Esophagus squamous epithelium (tissue), 5 donors: ENCODE measurements around the gene CCDC40. TPM values are rescaled to one million over a fixed set of nuclear protein-coding genes. Genes with fewer than 3 reads are reported as not detected.
A peak's percentile ranks its signal among the peaks of the same experiment; 100 is the strongest.

Experiments
- DNase-seq: peaks from one replicate; lab custom pipeline; 2025; lab: John Stamatoyannopoulos, UW
- H3K27ac ChIP-seq, 4 donors: fragments of 200-600 bp; sonication (generic); one replicate each; pipeline ENCODE4 v1.5.1; 2016 to 2019; ENCODE audit warnings: mild to moderate bottlenecking in 1 of 4
- H3K27me3 ChIP-seq, 4 donors: fragments of 200-600 bp; sonication (generic); 1 replicate in 3 of 4; 2 replicates in 1 of 4; pipeline versions ENCODE4 v1.5.1 to v1.6.0; 2017 to 2021; ENCODE audit warnings: antibody characterized with exemption in 1 of 4
- H3K36me3 ChIP-seq, 3 donors: fragments of 200-600 bp; sonication (generic); one replicate each; pipeline ENCODE4 v1.5.1; 2016 to 2019
- H3K4me1 ChIP-seq, 3 donors: fragments of 200-600 bp; sonication (generic); one replicate each; pipeline ENCODE4 v1.5.1; 2017 to 2019
- H3K4me3 ChIP-seq, 4 donors: fragments of 200-600 bp; sonication (generic); 1 replicate in 3 of 4; 2 replicates in 1 of 4; pipeline ENCODE4 v1.5.1; 2016 to 2019; ENCODE audit warnings: mild to moderate bottlenecking in 2 of 4, moderate library complexity in 1 of 4
- H3K9me3 ChIP-seq, 3 donors: fragments of 200-600 bp; sonication (generic); one replicate each; pipeline ENCODE4 v1.5.1; 2016 to 2019
- POLR2A ChIP-seq, 4 donors: fragments of 450-650 bp; IDR thresholded peaks; one replicate each; pipeline ENCODE4 v1.6.1; 2017; ENCODE audit warnings: antibody characterized with exemption in 4 of 4, mild to moderate bottlenecking in 4 of 4, moderate library complexity in 3 of 4
- WGBS, 2 donors: methylation state at CpG; one replicate each; pipeline ENCODE4 v1.1.5; 2018; 5-methylcytosine and 5-hydroxymethylcytosine counted together
- intact Hi-C: fragments of 100-400 bp; cut with DNase I; formaldehyde crosslinking; loops from one replicate; pipeline ENCODE4 v1.15.0; 2022
- total RNA-seq, 4 donors: library from RNA; depleted of rRNA; stranded (reverse); fragments of >200 nt; gene quantifications; one replicate each; pipeline ENCODE4 v1.1.0, GENCODE V29; 2016
- TF ChIP-seq, protein P1 (sequence below), 6 experiments: fragments of 450-650 bp in 4 of 6; fragments of 200-600 bp in 2 of 6; sonication (generic) in 2 of 6; IDR thresholded peaks; one replicate each; pipeline ENCODE4 v1.5.1; 2016 to 2019; ENCODE audit warnings: antibody characterized with exemption in 6 of 6, mild to moderate bottlenecking in 4 of 6, moderate library complexity in 4 of 6
- donor health status: DM: yes; HTN: yes; CAD: no.

The CCDC40 gene
- total RNA-seq, 4 donors from 2014 or later: 0.32 to 3.9 (median 2.1) TPM

GRCh38 chr17:80141463-80142165, 105.2 kb downstream of the CCDC40 start:
- Histone ChIP-seq H3K36me3 (peaks cover 39 to 78% (median 47%) of the 10 kb centered on the region in 3 donors), H3K4me1 (peaks cover 12 to 24% (median 15%) of the 10 kb centered on the region in 3 donors), H3K9me3 (no peaks in the 10 kb centered on the region), H3K27me3 (no peaks in the 10 kb centered on the region), H3K27ac (no peak overlapping the region), H3K4me3 (no peak overlapping the region)
- no peak for DNase-seq
- intact Hi-C loops: no loop called here
- 81 to 92% methylated on average over 7 of the region's 7 CpGs for WGBS, 2 donors
- no peak for TF ChIP-seq POLR2A (IDR thresholded peaks at IDR 0.05)
- TF ChIP-seq, protein P1, sequence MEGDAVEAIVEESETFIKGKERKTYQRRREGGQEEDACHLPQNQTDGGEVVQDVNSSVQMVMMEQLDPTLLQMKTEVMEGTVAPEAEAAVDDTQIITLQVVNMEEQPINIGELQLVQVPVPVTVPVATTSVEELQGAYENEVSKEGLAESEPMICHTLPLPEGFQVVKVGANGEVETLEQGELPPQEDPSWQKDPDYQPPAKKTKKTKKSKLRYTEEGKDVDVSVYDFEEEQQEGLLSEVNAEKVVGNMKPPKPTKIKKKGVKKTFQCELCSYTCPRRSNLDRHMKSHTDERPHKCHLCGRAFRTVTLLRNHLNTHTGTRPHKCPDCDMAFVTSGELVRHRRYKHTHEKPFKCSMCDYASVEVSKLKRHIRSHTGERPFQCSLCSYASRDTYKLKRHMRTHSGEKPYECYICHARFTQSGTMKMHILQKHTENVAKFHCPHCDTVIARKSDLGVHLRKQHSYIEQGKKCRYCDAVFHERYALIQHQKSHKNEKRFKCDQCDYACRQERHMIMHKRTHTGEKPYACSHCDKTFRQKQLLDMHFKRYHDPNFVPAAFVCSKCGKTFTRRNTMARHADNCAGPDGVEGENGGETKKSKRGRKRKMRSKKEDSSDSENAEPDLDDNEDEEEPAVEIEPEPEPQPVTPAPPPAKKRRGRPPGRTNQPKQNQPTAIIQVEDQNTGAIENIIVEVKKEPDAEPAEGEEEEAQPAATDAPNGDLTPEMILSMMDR (IDR thresholded peaks at IDR 0.05): no peak

- Histone ChIP-seq H3K4me3 (no peak overlapping the region), H3K4me1 (peaks cover 12 to 26% (median 15%) of the 10 kb centered on the region in 3 donors), H3K27me3 (no peaks in the 10 kb centered on the region), H3K9me3 (no peaks in the 10 kb centered on the region), H3K27ac (no peak overlapping the region), H3K36me3 (peaks cover 34 to 65% (median 38%) of the 10 kb centered on the region in 3 donors)
- DNase-seq: no peak
- intact Hi-C loops: no loop called here
- TF ChIP-seq, protein P1 (IDR thresholded peaks at IDR 0.05): no peak
- TF ChIP-seq POLR2A (IDR thresholded peaks at IDR 0.05): no peak
- WGBS, 2 donors: 79 to 87% methylated on average over 5 to 6 of the region's 6 CpGs
Measured at GRCh38 chr17:80142929-80143328, 106.5 kb downstream of the CCDC40 start.

- H3K4me3 ChIP-seq: peak overlapping the region; percentile 67 to 97 (median 82)
- H3K27me3 ChIP-seq: no peaks in the 10 kb centered on the region
- H3K36me3 ChIP-seq: peaks cover 15 to 41% (median 18%) of the 10 kb centered on the region in 3 donors
- H3K4me1 ChIP-seq: peaks cover 12 to 47% (median 24%) of the 10 kb centered on the region in 3 donors
- 28 to 47% methylated on average over 8 to 10 of the region's 10 CpGs for WGBS, 2 donors
- TF ChIP-seq POLR2A (IDR thresholded peaks at IDR 0.05): no peak
- peak overlapping the region in 3 of 4 donors; percentile 95 to 99 (median 96) for H3K27ac ChIP-seq
- intact Hi-C loops: no loop called here
- H3K9me3 ChIP-seq: no peaks in the 10 kb centered on the region
- DNase-seq: no peak
Measured at GRCh38 chr17:80145076-80146075, 108.9 kb downstream of the CCDC40 start.

- no peak for TF ChIP-seq POLR2A (IDR thresholded peaks at IDR 0.05)
- TF ChIP-seq, protein P1 (IDR thresholded peaks at IDR 0.05): no peak
- Histone ChIP-seq H3K27me3 (no peaks in the 10 kb centered on the region), H3K36me3 (peaks cover 15 to 31% (median 18%) of the 10 kb centered on the region in 3 donors), H3K4me1 (peaks cover 12 to 47% (median 24%) of the 10 kb centered on the region in 3 donors), H3K27ac (peak overlapping the region; percentile 95 to 99 (median 96)), H3K9me3 (no peaks in the 10 kb centered on the region), H3K4me3 (peak overlapping the region; percentile 67 to 97 (median 82))
- intact Hi-C loops: no loop called here
- 0 to 2% methylated on average over 3 to 7 of the region's 69 CpGs for WGBS, 2 donors
- no peak for DNase-seq
Measured at GRCh38 chr17:80146121-80147034, 109.9 kb downstream of the CCDC40 start.
